Sciatic nerve (tissue), 2 donors: ENCODE measurements around the gene DHCR7. TPM values are rescaled to one million over a fixed set of nuclear protein-coding genes. Genes with fewer than 3 reads are reported as not detected.
"Not testable (repeated sequence)": the region's sequence is repeated elsewhere in the genome, so short reads cannot be mapped to it uniquely, and the experiment has no call there.

Experiments
- ATAC-seq: fragments of 200-7000 bp; cut with Tn5 transposase; one replicate; pipeline ENCODE4 v1.9.1; 2020; ENCODE audit warnings: mild to moderate bottlenecking, moderate library complexity
- DNase-seq: peaks from one replicate; pipeline ENCODE4 v3.0.0-alpha.2; 2020; ENCODE audit warnings: low spot score
- intact Hi-C: fragments of 100-400 bp; cut with DNase I; formaldehyde crosslinking; loops from one replicate; pipeline ENCODE4 v1.14.2; 2022
- total RNA-seq: library from RNA; stranded (reverse); fragmentation: NEBNext Ultra II Directional; extraction: Animal tissue kit (Norgen Biotek cat#: 25700); gene quantifications from one replicate; pipeline ENCODE4 v1.2.1, GENCODE V29; 2021
- donor health status: DM: no; HTN: no; CAD: no.
- donor health status: DM: no; HTN: no; CAD: no.

The DHCR7 gene
- total RNA-seq, 1 donor from 2014 or later: 49.8 TPM

DNA sequence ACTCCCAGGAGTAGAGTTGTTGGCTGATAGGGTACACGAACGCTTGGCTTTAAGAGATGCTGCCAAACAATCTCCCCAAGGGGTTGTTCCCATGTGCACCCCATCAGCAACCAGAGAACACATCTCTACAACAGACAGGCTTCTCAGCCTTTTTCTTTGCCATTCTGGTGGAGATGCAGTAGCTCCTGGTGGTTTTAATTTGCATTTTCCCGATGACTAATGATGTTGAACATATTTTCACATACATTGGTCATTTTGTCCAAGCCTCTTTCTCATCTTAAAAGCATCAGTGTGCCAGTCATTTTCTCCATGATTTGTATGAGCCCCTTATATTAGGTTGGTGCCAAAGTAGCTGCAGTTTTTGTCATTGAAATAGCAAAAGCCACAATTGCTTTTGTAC lies 21.8 kb downstream of the DHCR7 start:
- ATAC-seq (no peak), DNase-seq (no peak)
- intact Hi-C loops: no loop called here

DNA sequence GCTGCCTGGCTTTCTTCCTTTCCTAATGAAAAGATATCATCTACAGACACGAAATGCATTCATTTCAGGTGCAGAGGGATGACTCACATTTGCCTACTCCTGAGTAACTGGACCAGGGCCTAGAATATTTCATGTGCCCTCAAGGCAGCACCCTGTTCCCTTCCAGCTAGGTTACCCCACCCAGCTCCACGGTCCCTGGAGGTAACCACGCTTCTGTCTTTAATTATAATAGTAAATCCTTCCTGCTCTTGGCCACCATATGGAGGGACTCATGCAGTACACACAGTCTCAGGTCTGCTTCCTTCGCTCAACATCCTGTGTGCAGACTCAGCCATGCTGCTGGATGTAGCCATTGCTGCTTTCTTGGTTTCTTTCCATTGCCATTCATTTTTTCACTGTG lies 22.3 kb downstream of the DHCR7 start:
- ATAC-seq (no peak), DNase-seq (no peak)
- intact Hi-C loops: no loop called here

- DNase-seq (no peak), ATAC-seq (no peak)
- intact Hi-C loops: no loop called here
Measured at GRCh38 chr11:71425409-71425808, 22.8 kb downstream of the DHCR7 start.

- intact Hi-C loops: no loop called here
- DNase-seq (no peak), ATAC-seq (no peak)
Measured at GRCh38 chr11:71423181-71423790, 24.9 kb downstream of the DHCR7 start.

DNA sequence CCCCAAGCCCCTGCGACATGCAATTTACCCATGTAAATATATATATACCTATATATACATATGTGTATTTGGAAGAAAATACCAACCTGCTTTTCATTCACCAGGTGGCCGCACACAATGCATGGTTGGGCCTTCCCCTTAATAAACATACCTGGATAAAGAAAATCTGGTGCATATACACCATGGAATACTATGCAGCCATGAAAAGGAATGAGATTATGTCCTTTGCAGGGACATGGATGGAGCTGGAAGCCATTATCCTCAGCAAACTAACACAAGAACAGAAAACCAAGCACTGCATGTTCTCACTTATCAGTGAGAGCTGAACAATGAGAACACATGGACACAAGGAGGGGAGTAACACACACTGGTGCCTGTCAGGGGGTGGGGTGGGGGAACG lies 25.9 kb downstream of the DHCR7 start:
- ATAC-seq, intact Hi-C loops, DNase-seq: not testable (repeated sequence)

DNA sequence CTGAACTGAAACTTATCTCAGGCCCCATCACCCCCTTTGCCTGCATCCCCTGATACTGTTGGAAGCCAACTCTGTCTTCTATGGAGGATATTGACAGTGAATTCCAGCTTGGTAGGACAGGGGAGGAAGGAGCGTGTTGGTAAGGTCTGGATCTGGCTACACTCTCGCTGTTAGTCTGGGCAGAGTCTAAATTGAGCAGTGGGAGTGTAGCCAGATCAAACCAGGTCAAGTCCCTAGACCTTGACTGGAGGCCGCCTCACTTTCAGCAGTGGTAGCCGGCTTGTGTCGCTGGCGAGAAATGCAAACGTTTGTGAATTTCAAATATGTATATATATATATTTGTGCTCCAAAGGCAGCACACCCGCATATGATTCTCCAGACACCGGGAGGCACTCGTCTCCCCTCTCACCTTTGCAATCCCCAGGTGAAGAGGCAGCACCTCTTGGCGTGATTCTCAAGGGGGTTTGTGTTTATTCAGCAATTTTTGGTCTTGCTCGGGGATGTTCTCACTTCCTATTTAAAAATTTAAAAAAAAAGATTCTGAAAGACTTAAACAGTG lies 26.7 kb downstream of the DHCR7 start:
- no peak for ATAC-seq
- DNase-seq: no peak
- intact Hi-C loops: no loop called here

DNA sequence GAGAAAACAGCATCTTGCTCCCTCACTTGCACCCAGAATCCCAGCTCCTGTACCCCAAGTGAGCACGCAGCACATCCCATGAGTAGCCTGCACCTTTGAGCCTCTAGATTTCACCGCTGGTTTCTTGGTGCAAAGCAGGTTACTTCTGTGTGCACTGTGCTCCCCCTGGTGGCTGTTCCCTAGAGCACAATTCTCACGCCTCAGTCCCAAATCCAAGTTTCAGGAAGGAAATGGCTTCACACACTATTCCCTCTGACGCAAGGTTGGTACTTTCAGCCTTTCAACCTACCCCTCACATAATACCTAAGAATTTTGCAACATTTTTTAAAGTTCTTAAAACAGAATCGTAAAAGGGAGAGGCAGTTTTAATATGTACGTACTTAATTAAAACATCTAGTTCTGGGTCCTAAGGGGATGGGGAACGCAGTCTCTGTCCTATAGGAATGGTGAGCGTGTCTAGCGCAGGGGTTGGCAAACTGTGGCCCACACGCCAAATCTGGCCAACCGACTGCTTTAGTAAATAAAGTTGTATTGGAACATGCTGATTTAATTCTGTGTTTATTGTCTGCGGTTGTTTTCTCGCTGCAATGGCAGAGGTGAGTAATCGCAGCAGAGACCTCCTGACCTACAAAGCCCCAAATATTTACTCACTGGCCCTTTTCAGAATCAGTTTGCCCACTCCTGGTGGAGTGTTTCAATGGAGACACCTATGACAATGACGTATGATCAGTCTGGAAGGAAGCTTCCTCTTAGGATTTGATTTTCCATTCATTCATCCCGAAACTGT lies 27.5 kb downstream of the DHCR7 start:
- intact Hi-C loops: no loop called here
- DNase-seq (no peak), ATAC-seq (no peak)

DNA sequence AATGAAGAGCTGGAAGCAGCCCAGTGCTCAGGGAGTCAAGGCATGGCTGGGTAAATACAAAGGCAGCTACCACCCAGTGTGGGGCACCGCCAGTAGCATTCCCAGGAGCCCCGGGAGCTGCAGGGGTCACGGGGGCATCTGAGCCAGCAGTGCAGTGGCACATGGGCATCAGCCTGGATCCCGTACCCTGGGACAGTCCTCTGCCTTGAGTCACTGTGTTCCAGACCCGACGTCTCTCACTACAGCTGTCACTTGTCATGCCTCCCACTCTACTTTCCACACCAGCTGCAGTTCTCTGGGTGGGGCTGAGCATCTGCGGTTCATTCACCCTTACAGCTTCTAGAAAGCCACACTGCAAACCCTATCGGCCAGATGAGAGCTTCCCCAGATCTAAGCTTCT lies 29.6 kb downstream of the DHCR7 start:
- intact Hi-C loops: no loop called here
- no peak for ATAC-seq

GRCh38 chr11:71414645-71415044 lies 33.5 kb downstream of the DHCR7 start:
- no peak for ATAC-seq
- intact Hi-C loops: no loop called here
- DNase-seq: no peak

More for the DNA sequence above, 29.6 kb downstream of the DHCR7 start:
- DNase-seq: no peak

DNA sequence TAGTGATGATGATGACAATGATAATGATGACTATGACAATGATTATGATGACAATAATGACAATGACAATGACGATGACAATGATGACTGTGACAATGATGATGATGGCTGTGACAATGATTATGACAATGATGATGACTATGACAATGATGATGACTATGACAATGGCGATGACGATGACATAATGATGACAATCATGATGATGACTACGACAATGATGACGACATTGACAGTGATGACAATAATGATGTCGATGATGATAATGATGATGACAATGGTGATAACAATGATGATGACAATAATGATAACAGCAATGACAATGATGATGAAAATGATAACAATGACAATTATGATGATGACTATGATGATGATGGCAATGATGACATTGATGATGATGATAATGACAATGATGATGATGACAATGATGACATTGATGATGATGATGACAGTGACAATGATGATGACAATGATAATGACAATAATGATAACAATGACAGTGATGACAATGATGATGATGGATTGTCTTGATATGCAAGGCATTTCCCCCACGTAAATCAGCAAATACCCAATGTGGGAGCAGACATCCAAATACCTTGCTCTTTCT lies 37.7 kb downstream of the DHCR7 start:
- DNase-seq (no peak), ATAC-seq (no peak)
- intact Hi-C loops: no loop called here

GRCh38 chr11:71408826-71409225 lies 39.4 kb downstream of the DHCR7 start:
- intact Hi-C loops: no loop called here
- ATAC-seq (no peak), DNase-seq (no peak)

DNA sequence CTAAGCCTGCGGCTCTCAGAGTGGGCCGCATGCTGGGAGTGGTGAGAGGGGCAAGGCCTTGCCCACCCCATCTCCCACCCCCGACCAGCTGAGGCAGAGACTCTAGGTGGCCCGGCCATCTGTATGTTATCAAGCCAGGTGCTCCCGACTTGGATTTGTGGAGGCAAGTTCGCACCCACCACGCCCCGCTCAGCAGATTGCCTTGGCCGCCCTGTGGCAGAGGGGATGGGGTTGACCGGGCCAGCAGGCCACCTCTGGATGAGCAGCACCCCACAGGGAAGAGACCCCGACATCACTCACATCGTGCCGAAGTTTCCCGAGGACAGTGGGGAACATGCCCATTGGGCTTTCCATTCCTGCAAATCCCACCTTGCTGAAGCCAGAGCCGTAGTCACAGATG lies 40.8 kb downstream of the DHCR7 start:
- no peak for DNase-seq
- ATAC-seq: no peak
- intact Hi-C loops: no loop called here

GRCh38 chr11:71406681-71407080 lies 41.5 kb downstream of the DHCR7 start:
- intact Hi-C loops: no loop called here
- no peak for DNase-seq
- ATAC-seq: no peak

GRCh38 chr11:71404209-71404608 lies 44.0 kb downstream of the DHCR7 start:
- intact Hi-C loops: no loop called here
- no peak for ATAC-seq

GRCh38 chr11:71402878-71403277 lies 45.3 kb downstream of the DHCR7 start:
- ATAC-seq: no peak
- DNase-seq: no peak
- intact Hi-C loops: no loop called here

More at GRCh38 chr11:71404209-71404608, 44.0 kb downstream of the DHCR7 start:
- DNase-seq: no peak

DNA sequence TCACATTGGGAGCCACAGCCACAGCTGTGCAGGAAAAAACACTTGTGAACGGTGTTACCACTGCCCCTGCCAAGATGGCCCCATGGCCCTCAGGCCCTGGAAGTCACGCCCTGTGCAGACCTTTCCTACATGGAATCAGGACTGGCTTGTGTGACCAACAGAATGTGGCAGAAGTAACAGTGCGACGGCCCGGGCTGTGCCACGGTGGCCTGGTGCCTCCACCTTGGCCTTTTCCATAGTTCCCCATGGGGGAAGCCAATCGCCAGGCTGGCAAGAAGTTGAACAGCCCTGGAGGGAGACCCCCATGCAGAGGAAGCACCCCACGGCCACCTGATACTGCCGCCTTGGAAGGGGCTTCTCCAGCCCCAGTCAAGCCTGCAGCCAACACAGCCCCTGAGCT lies 48.0 kb downstream of the DHCR7 start:
- intact Hi-C loops: no loop called here
- ATAC-seq (no peak), DNase-seq (no peak)

DNA sequence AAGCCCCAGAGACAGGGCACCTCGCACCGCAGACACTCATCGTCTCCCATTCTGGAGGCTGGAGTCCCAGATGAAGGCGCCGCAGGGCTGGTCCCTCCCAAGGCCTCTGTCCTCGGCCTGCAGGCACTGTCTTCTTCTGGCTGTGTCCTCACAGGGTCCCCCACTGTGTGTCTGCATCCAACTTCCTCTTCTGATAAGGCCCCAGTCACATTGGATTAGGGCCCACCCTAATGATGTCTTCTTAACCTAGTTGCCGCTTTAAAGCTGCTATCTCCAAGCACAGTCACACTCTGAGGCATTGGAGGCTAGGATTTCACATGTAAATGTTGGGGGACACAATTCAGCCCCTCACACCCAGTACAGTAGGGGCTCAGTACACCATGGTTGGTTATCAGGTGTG lies 48.9 kb downstream of the DHCR7 start:
- intact Hi-C loops: no loop called here
- no peak for DNase-seq
- ATAC-seq: no peak

- intact Hi-C loops: no loop called here
- no peak for DNase-seq
- no peak for ATAC-seq
Measured at GRCh38 chr11:71397961-71398360, 50.2 kb downstream of the DHCR7 start.

DNA sequence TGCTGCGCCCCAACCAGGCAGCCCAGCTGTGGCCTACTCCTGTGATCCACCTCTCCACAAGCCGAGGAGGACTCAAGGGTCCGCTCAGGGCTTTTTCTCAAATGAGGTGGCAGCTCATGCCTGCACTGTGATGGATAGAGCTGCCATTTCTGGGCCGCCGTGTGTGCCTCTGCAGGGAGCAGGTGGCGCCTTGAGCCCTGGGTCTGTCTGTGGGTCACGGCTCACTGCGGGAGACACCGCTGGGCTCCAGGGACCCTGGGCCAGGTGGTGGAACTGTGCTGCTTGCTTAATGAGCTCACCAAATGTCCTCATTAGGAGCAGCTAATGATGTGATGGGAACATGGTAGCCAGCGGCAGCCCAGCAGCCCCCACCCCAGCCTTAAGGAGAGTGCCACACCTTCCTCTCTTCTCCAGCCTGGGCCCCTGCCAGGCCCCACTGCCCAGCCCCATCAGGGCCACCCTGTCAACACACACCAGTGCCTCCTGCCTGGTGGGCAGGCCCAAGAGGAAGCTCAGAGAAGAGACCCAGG lies 50.8 kb downstream of the DHCR7 start:
- intact Hi-C loops: no loop called here
- no peak for ATAC-seq
- DNase-seq: no peak

DNA sequence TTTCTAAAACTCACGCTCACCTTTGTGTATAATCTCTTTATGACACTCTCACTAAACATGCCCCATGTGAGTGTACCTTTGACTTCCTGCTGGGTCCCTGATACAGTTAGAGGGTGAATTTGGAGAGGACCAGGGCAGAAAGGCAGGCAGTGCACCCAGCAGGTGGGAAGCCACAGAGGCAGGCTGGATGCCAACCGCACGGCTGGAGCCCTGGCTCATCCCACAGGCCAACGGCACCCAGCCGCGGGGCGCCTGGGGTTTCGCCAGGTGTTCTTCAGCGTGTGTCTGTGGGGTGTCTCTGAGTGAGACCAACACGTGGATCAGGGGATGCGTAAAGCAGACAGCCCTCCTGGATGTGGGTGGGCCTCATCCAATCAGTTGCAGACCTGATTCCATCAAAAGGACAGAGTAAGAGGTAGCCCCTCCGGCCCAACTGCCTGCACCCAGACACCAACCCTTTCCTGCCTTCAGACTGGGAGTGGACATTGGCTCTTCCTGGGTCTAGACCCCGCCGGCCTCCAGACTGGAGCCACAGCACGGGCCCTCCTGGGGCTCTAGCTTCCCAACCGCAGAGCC lies 51.6 kb downstream of the DHCR7 start:
- intact Hi-C loops: no loop called here
- no peak for ATAC-seq

More for the DNA sequence above, 51.6 kb downstream of the DHCR7 start:
- DNase-seq: no peak
